Measurements from ENCODE around the gene TMEM115.

Gene TMEM115

DNA sequence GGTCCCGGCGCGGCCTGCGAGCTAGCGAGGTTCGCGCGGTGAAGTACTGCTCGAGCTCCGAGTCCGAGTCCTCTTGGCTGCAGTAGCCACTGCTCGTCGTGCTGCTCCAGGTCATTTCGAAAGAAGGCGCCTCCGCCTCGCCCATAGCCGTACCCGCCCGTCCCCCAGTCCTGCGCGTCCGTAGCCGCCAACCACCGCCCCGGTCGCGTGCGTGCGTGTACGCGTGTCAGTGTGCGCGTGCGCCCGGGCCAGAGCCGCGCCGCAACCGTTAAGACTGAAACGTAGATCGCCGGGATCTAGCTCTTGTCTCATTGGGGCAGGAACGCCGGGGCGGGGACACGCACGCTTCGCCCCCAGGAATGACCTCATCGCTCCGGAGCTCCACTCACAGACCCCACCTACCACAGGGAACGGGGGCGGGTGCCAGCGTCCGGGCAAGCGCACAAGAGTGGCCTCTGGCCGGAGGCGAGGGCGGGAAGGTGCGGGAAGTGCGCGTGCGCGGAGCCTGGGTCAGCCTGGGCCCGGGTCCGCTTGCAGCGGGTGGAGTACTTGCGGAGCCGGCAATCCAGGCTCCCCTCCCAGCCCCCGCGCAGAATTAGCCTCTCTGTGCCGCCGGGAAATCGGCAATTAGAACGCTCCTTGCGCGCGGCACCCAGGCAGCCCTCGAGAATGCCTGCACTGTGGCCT lies 22.0 kb downstream of the TMEM115 start (continued):
- TF ChIP-seq, protein P1, sequence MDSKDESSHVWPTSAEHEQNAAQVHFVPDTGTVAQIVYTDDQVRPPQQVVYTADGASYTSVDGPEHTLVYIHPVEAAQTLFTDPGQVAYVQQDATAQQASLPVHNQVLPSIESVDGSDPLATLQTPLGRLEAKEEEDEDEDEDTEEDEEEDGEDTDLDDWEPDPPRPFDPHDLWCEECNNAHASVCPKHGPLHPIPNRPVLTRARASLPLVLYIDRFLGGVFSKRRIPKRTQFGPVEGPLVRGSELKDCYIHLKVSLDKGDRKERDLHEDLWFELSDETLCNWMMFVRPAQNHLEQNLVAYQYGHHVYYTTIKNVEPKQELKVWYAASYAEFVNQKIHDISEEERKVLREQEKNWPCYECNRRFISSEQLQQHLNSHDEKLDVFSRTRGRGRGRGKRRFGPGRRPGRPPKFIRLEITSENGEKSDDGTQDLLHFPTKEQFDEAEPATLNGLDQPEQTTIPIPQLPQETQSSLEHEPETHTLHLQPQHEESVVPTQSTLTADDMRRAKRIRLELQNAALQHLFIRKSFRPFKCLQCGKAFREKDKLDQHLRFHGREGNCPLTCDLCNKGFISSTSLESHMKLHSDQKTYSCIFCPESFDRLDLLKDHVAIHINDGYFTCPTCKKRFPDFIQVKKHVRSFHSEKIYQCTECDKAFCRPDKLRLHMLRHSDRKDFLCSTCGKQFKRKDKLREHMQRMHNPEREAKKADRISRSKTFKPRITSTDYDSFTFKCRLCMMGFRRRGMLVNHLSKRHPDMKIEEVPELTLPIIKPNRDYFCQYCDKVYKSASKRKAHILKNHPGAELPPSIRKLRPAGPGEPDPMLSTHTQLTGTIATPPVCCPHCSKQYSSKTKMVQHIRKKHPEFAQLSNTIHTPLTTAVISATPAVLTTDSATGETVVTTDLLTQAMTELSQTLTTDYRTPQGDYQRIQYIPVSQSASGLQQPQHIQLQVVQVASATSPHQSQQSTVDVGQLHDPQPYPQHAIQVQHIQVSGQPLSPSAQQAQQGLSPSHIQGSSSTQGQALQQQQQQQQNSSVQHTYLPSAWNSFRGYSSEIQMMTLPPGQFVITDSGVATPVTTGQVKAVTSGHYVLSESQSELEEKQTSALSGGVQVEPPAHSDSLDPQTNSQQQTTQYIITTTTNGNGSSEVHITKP (tag by site-specific recombination; IDR thresholded peaks at IDR 0.05) = peak; percentile 19; the same call in 1 of the 2 replicates
- peak; percentile 84 for TF ChIP-seq KLF1 (tag by site-specific recombination; IDR thresholded peaks at IDR 0.05)
- TF ChIP-seq GLIS1 (tag by site-specific recombination; IDR thresholded peaks at IDR 0.05) = peak; percentile 55
- peak; percentile 29; the same call in 1 of the 2 replicates for TF ChIP-seq INSM2 (tag by site-specific recombination; IDR thresholded peaks at IDR 0.05)
- TF ChIP-seq ZNF23 (tag by site-specific recombination; IDR thresholded peaks at IDR 0.05; ENCODE audit: borderline replicate concordance) = no peak
- no peak for TF ChIP-seq GLI4 (tag by site-specific recombination; IDR thresholded peaks at IDR 0.05)
- TF ChIP-seq ZNF341 (tag by site-specific recombination; IDR thresholded peaks at IDR 0.05; ENCODE audit: low read depth) = peak; percentile 76
- TF ChIP-seq, protein P2, sequence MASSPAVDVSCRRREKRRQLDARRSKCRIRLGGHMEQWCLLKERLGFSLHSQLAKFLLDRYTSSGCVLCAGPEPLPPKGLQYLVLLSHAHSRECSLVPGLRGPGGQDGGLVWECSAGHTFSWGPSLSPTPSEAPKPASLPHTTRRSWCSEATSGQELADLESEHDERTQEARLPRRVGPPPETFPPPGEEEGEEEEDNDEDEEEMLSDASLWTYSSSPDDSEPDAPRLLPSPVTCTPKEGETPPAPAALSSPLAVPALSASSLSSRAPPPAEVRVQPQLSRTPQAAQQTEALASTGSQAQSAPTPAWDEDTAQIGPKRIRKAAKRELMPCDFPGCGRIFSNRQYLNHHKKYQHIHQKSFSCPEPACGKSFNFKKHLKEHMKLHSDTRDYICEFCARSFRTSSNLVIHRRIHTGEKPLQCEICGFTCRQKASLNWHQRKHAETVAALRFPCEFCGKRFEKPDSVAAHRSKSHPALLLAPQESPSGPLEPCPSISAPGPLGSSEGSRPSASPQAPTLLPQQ (tag by site-specific recombination; IDR thresholded peaks at IDR 0.05) = peak; percentile 59
- TF ChIP-seq ZBTB17 (tag by site-specific recombination; IDR thresholded peaks at IDR 0.05) = peak; percentile 92
- TF ChIP-seq KLF8 (tag by site-specific recombination; IDR thresholded peaks at IDR 0.05) = peak; percentile 58; the same call in 1 of the 2 replicates
- TF ChIP-seq HOXA7 (CRISPR knock-in tag; IDR thresholded peaks at IDR 0.05; ENCODE audit: borderline replicate concordance) = no peak
- TF ChIP-seq, protein P3, sequence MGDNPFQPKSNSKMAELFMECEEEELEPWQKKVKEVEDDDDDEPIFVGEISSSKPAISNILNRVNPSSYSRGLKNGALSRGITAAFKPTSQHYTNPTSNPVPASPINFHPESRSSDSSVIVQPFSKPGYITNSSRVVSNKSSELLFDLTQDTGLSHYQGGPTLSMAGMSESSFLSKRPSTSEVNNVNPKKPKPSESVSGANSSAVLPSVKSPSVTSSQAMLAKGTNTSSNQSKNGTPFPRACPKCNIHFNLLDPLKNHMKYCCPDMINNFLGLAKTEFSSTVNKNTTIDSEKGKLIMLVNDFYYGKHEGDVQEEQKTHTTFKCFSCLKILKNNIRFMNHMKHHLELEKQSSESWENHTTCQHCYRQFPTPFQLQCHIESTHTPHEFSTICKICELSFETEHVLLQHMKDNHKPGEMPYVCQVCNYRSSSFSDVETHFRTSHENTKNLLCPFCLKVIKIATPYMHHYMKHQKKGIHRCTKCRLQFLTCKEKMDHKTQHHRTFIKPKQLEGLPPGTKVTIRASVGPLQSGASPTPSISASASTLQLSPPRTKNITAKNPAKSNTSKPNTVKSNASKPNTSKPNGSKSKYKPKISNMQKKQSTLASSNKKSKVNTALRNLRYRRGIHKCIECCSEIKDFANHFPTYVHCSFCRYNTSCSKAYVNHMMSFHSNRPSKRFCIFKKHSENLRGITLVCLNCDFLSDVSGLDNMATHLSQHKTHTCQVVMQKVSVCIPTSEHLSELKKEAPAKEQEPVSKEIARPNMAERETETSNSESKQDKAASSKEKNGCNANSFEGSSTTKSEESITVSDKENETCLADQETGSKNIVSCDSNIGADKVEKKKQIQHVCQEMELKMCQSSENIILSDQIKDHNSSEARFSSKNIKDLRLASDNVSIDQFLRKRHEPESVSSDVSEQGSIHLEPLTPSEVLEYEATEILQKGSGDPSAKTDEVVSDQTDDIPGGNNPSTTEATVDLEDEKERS (tag by site-specific recombination; IDR thresholded peaks at IDR 0.05) = no peak
- no peak for TF ChIP-seq ZNF37A (tag by site-specific recombination; IDR thresholded peaks at IDR 0.05)
- TF ChIP-seq ZNF266 (tag by site-specific recombination; IDR thresholded peaks at IDR 0.05; ENCODE audit: low read depth) = no peak
- TF ChIP-seq ZNF335 (tag by site-specific recombination; conservative IDR thresholded peaks at IDR 0.05) = 0 out of 2 replicates have a peak, but pooled peaks have one; percentile 16
- peak; percentile 15; the same call in 1 of the 2 replicates for TF ChIP-seq ZNF18 (tag by site-specific recombination; IDR thresholded peaks at IDR 0.05)
- 0 out of 2 replicates have a peak, but pooled peaks have one; percentile 44 for TF ChIP-seq ZNF785 (tag by site-specific recombination; IDR thresholded peaks at IDR 0.05)
- TF ChIP-seq ZNF621 (tag by site-specific recombination; IDR thresholded peaks at IDR 0.05) = no peak
- peak; percentile 97 for TF ChIP-seq ATF2 (tag by site-specific recombination; IDR thresholded peaks at IDR 0.05; ENCODE audit: low read depth)
- peak; percentile 80 for TF ChIP-seq ZEB2 (tag by site-specific recombination; IDR thresholded peaks at IDR 0.05)
- peak; percentile 70 for TF ChIP-seq GLIS2 (tag by site-specific recombination; IDR thresholded peaks at IDR 0.05)
- 0 out of 2 replicates have a peak, but pooled peaks have one; percentile 43 for TF ChIP-seq ZSCAN30 (tag by site-specific recombination; IDR thresholded peaks at IDR 0.05)
- no peak for TF ChIP-seq ZNF548 (tag by site-specific recombination; IDR thresholded peaks at IDR 0.05)
- TF ChIP-seq EGR2 (tag by site-specific recombination; IDR thresholded peaks at IDR 0.05; ENCODE audit: low read depth) = peak; percentile 83

Data from HEK293 (cell line).